Measurements from ENCODE around the gene CLASP1. TPM values are rescaled to one million over a fixed set of nuclear protein-coding genes. Genes with fewer than 3 reads are reported as not detected.

The CLASP1 gene
- total and polyA plus RNA-seq, 3 donors from 2014 or later: 43.8 to 130 (median 103) TPM

GRCh38 chr2:121390082-121390692, 259.1 kb downstream of the CLASP1 start:
- Histone ChIP-seq H3K4me3 (no peak overlapping the region), H3K9me3 (no peaks in the 10 kb centered on the region), H3K27ac (no peak overlapping the region), H3K27me3 (no peaks in the 10 kb centered on the region), H3K4me1 (peaks cover 5% of the 10 kb centered on the region), H3K36me3 (ENCODE audit: low read depth, missing control alignments) (no peaks in the 10 kb centered on the region)
- 86 to 88% methylated on average over 5 of the region's 5 CpGs for WGBS, 2 donors
- no peak for DNase-seq
- intact Hi-C loops (cut with DNase I; ENCODE audit: low total_unique reads): no loop called here
- TF ChIP-seq CTCF (IDR thresholded peaks at IDR 0.05): no peak
- no peak for TF ChIP-seq POLR2A (IDR thresholded peaks at IDR 0.05)

- TF ChIP-seq POLR2A (IDR thresholded peaks at IDR 0.05) (no peak), CTCF (IDR thresholded peaks at IDR 0.05) (no peak)
- Histone ChIP-seq H3K27ac (no peak overlapping the region), H3K4me3 (no peak overlapping the region), H3K9me3 (no peaks in the 10 kb centered on the region), H3K36me3 (ENCODE audit: low read depth, missing control alignments) (no peaks in the 10 kb centered on the region), H3K27me3 (no peaks in the 10 kb centered on the region), H3K4me1 (peaks cover 5% of the 10 kb centered on the region)
- intact Hi-C loops (cut with DNase I; ENCODE audit: low total_unique reads): no loop called here
- DNase-seq: no peak
- 62 to 74% methylated on average over 5 of the region's 5 CpGs for WGBS, 2 donors
These were observed 260.9 kb downstream of the CLASP1 start for GRCh38 chr2:121388371-121388770.

GRCh38 chr2:121387591-121388325, 261.5 kb downstream of the CLASP1 start:
- H3K27me3 ChIP-seq: no peaks in the 10 kb centered on the region
- peaks cover 5% of the 10 kb centered on the region for H3K4me1 ChIP-seq
- intact Hi-C loops (cut with DNase I; ENCODE audit: low total_unique reads): no loop called here
- H3K36me3 ChIP-seq (ENCODE audit: low read depth, missing control alignments): no peaks in the 10 kb centered on the region
- no peak for TF ChIP-seq POLR2A (IDR thresholded peaks at IDR 0.05)
- no peak for TF ChIP-seq CTCF (IDR thresholded peaks at IDR 0.05)
- H3K27ac ChIP-seq: no peak overlapping the region
- WGBS, 2 donors: 75 to 79% methylated on average over 5 of the region's 5 CpGs
- DNase-seq: no peak
- H3K9me3 ChIP-seq: no peaks in the 10 kb centered on the region
- no peak overlapping the region for H3K4me3 ChIP-seq

GRCh38 chr2:121386707-121387106, 262.6 kb downstream of the CLASP1 start:
- peaks cover 5% of the 10 kb centered on the region for H3K4me1 ChIP-seq
- H3K27ac ChIP-seq: no peak overlapping the region
- DNase-seq: no peak
- intact Hi-C loops (cut with DNase I; ENCODE audit: low total_unique reads): no loop called here
- H3K36me3 ChIP-seq (ENCODE audit: low read depth, missing control alignments): no peaks in the 10 kb centered on the region
- no peaks in the 10 kb centered on the region for H3K9me3 ChIP-seq
- H3K4me3 ChIP-seq: no peak overlapping the region
- no peaks in the 10 kb centered on the region for H3K27me3 ChIP-seq
- 54 to 61% methylated on average over 2 of the region's 2 CpGs for WGBS, 2 donors
- TF ChIP-seq CTCF (IDR thresholded peaks at IDR 0.05): no peak
- no peak for TF ChIP-seq POLR2A (IDR thresholded peaks at IDR 0.05)

GRCh38 chr2:121386102-121386501, 263.2 kb downstream of the CLASP1 start:
- intact Hi-C loops (cut with DNase I; ENCODE audit: low total_unique reads): no loop called here
- Histone ChIP-seq H3K27ac (no peak overlapping the region), H3K27me3 (no peaks in the 10 kb centered on the region), H3K4me3 (no peak overlapping the region), H3K36me3 (ENCODE audit: low read depth, missing control alignments) (no peaks in the 10 kb centered on the region), H3K9me3 (no peaks in the 10 kb centered on the region), H3K4me1 (peaks cover 5% of the 10 kb centered on the region)
- TF ChIP-seq CTCF (IDR thresholded peaks at IDR 0.05): no peak
- TF ChIP-seq POLR2A (IDR thresholded peaks at IDR 0.05): no peak
- no peak for DNase-seq
